MM.1S (cell line): ENCODE measurements around the gene CDC42BPA.

Source experiments
- DNase-seq: peaks from one replicate; pipeline ENCODE4 v3.0.0-alpha.2; 2015
- H2AFZ ChIP-seq: fragments of 300-600 bp; sonication (generic); 2 replicates; pipeline ENCODE4 v1.6.0; 2016; ENCODE audit warnings: antibody characterized with exemption, low read length
- H3F3A ChIP-seq: fragments of 300-600 bp; sonication (generic); 2 replicates; pipeline ENCODE4 v1.6.1; 2016; ENCODE audit warnings: mild to moderate bottlenecking, antibody characterized with exemption, low read length, moderate library complexity, mixed read lengths; ENCODE audit not compliant: insufficient read depth
- H3K27ac ChIP-seq: fragments of 300-600 bp; sonication (generic); 2 replicates; pipeline ENCODE4 v1.5.1; 2016; ENCODE audit warnings: mild to moderate bottlenecking, low read length
- H3K27me3 ChIP-seq: fragments of 300-600 bp; sonication (generic); replicated peaks from 2 replicates; pipeline ENCODE4 v1.6.0; 2016; ENCODE audit warnings: low read length; ENCODE audit not compliant: insufficient read depth
- H3K36me3 ChIP-seq: fragments of 300-600 bp; sonication (generic); replicated peaks from 2 replicates; pipeline ENCODE4 v1.6.1; 2016; ENCODE audit warnings: mild to moderate bottlenecking, low read length, mixed read lengths; ENCODE audit not compliant: insufficient read depth
- H3K4me1 ChIP-seq: fragments of 300-600 bp; sonication (generic); 2 replicates; pipeline ENCODE4 v1.6.1; 2016; ENCODE audit warnings: low read length, mixed read lengths
- H3K4me2 ChIP-seq: fragments of 300-600 bp; sonication (generic); 2 replicates; pipeline ENCODE4 v1.6.0; 2016; ENCODE audit warnings: low read depth, low read length
- H3K4me3 ChIP-seq: fragments of 300-600 bp; sonication (generic); 2 replicates; pipeline ENCODE4 v1.5.1; 2016; ENCODE audit warnings: low read length, mixed read lengths
- H3K79me2 ChIP-seq: fragments of 300-600 bp; sonication (generic); 2 replicates; pipeline ENCODE4 v1.6.1; 2016; ENCODE audit warnings: mixed run types, low read length, mixed read lengths
- H3K9ac ChIP-seq: fragments of 300-600 bp; sonication (generic); 2 replicates; pipeline ENCODE4 v1.6.1; 2016; ENCODE audit warnings: low read length, mixed read lengths
- H3K9me2 ChIP-seq: fragments of 300-600 bp; sonication (generic); replicated peaks from 2 replicates; pipeline ENCODE4 v1.6.1; 2016; ENCODE audit warnings: mild to moderate bottlenecking, low read length, mixed read lengths; ENCODE audit not compliant: insufficient read depth
- H3K9me3 ChIP-seq: fragments of 300-600 bp; sonication (generic); replicated peaks from 2 replicates; pipeline ENCODE4 v1.6.1; 2016; ENCODE audit warnings: mild to moderate bottlenecking, low read length, mixed read lengths; ENCODE audit not compliant: insufficient read depth
- H4K20me1 ChIP-seq: fragments of 300-600 bp; sonication (generic); 2 replicates; pipeline ENCODE4 v1.6.1; 2016; ENCODE audit warnings: mild to moderate bottlenecking, low read length, moderate library complexity, mixed read lengths; ENCODE audit not compliant: insufficient read depth
- CTCF ChIP-seq: fragments of 300-600 bp; sonication (generic); IDR thresholded peaks from 2 replicates; pipeline ENCODE4 v1.5.1; 2016; ENCODE audit warnings: antibody characterized with exemption, low read length, mixed read lengths
- EZH2 ChIP-seq: fragments of 300-600 bp; sonication (generic); optimal IDR thresholded peaks from 2 replicates; pipeline ENCODE3; 2017; ENCODE audit warnings: low read depth, mild to moderate bottlenecking, antibody characterized with exemption, low read length, mixed read lengths
- EZH2phosphoT487 ChIP-seq: fragments of 300-600 bp; sonication (generic); IDR thresholded peaks from 2 replicates; pipeline ENCODE4 v1.6.1; 2018; ENCODE audit warnings: antibody characterized with exemption, low read length

The CDC42BPA gene

GRCh38 chr1:227261501-227261900 lies 56.8 kb downstream of the CDC42BPA start:
- Histone ChIP-seq H4K20me1 (no peaks in the 10 kb centered on the region), H3K9me3 (no peaks in the 10 kb centered on the region; the same call in 1 of the 2 replicates), H3F3A (no peaks in the 10 kb centered on the region), H3K27ac (no peak overlapping the region), H2AFZ (no peak overlapping the region), H3K4me3 (no peak overlapping the region), H3K9me2 (no peaks in the 10 kb centered on the region), H3K4me2 (no peak overlapping the region), H3K36me3 (no peaks in the 10 kb centered on the region), H3K79me2 (no peaks in the 10 kb centered on the region), H3K9ac (no peak overlapping the region), H3K27me3 (no peaks in the 10 kb centered on the region), H3K4me1 (no peaks in the 10 kb centered on the region)
- TF ChIP-seq CTCF (no peak), EZH2phosphoT487 (no peak), EZH2 (no peak)
- no peak for DNase-seq

GRCh38 chr1:227260433-227260832 lies 57.9 kb downstream of the CDC42BPA start:
- H4K20me1 ChIP-seq: no peaks in the 10 kb centered on the region
- no peak overlapping the region for H2AFZ ChIP-seq
- H3K4me1 ChIP-seq: no peaks in the 10 kb centered on the region
- no peaks in the 10 kb centered on the region for H3K79me2 ChIP-seq
- no peaks in the 10 kb centered on the region for H3K36me3 ChIP-seq
- no peak overlapping the region for H3K4me2 ChIP-seq
- H3K27me3 ChIP-seq: no peaks in the 10 kb centered on the region
- no peak for TF ChIP-seq CTCF
- no peak for TF ChIP-seq EZH2
- no peak for TF ChIP-seq EZH2phosphoT487
- no peaks in the 10 kb centered on the region; the same call in 1 of the 2 replicates for H3K9me3 ChIP-seq
- no peaks in the 10 kb centered on the region for H3F3A ChIP-seq
- H3K9me2 ChIP-seq: no peaks in the 10 kb centered on the region
- no peak for DNase-seq
- H3K4me3 ChIP-seq: no peak overlapping the region
- no peak overlapping the region for H3K9ac ChIP-seq
- no peak overlapping the region for H3K27ac ChIP-seq

- no peak overlapping the region for H2AFZ ChIP-seq
- no peaks in the 10 kb centered on the region for H3F3A ChIP-seq
- H3K79me2 ChIP-seq: no peaks in the 10 kb centered on the region
- H3K9me3 ChIP-seq: no peaks in the 10 kb centered on the region
- no peak for DNase-seq
- no peaks in the 10 kb centered on the region for H3K27me3 ChIP-seq
- no peaks in the 10 kb centered on the region for H4K20me1 ChIP-seq
- no peaks in the 10 kb centered on the region for H3K4me1 ChIP-seq
- H3K4me2 ChIP-seq: no peak overlapping the region
- H3K36me3 ChIP-seq: no peaks in the 10 kb centered on the region
- H3K4me3 ChIP-seq: no peak overlapping the region
- H3K27ac ChIP-seq: no peak overlapping the region
- H3K9me2 ChIP-seq: no peaks in the 10 kb centered on the region
- no peak overlapping the region for H3K9ac ChIP-seq
- TF ChIP-seq EZH2phosphoT487 (no peak), EZH2 (no peak), CTCF (no peak; the same call in 1 of the 2 replicates)
Observed at GRCh38 chr1:227257964-227258363, 60.3 kb downstream of the CDC42BPA start.
